GM21381 (cell line): ENCODE data around the gene VAV2.
A peak's percentile ranks its signal among the peaks of the same experiment; 100 is the strongest.

Experiments used
- ATAC-seq: cut with Tn5 transposase; IDR thresholded peaks from one replicate; pipeline ENCODE4 v1.9.1; 2021; ENCODE audit warnings: mild to moderate bottlenecking, moderate library complexity; ENCODE audit not compliant: unreplicated experiment

Gene VAV2, protein sequence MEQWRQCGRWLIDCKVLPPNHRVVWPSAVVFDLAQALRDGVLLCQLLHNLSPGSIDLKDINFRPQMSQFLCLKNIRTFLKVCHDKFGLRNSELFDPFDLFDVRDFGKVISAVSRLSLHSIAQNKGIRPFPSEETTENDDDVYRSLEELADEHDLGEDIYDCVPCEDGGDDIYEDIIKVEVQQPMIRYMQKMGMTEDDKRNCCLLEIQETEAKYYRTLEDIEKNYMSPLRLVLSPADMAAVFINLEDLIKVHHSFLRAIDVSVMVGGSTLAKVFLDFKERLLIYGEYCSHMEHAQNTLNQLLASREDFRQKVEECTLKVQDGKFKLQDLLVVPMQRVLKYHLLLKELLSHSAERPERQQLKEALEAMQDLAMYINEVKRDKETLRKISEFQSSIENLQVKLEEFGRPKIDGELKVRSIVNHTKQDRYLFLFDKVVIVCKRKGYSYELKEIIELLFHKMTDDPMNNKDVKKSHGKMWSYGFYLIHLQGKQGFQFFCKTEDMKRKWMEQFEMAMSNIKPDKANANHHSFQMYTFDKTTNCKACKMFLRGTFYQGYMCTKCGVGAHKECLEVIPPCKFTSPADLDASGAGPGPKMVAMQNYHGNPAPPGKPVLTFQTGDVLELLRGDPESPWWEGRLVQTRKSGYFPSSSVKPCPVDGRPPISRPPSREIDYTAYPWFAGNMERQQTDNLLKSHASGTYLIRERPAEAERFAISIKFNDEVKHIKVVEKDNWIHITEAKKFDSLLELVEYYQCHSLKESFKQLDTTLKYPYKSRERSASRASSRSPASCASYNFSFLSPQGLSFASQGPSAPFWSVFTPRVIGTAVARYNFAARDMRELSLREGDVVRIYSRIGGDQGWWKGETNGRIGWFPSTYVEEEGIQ

DNA sequence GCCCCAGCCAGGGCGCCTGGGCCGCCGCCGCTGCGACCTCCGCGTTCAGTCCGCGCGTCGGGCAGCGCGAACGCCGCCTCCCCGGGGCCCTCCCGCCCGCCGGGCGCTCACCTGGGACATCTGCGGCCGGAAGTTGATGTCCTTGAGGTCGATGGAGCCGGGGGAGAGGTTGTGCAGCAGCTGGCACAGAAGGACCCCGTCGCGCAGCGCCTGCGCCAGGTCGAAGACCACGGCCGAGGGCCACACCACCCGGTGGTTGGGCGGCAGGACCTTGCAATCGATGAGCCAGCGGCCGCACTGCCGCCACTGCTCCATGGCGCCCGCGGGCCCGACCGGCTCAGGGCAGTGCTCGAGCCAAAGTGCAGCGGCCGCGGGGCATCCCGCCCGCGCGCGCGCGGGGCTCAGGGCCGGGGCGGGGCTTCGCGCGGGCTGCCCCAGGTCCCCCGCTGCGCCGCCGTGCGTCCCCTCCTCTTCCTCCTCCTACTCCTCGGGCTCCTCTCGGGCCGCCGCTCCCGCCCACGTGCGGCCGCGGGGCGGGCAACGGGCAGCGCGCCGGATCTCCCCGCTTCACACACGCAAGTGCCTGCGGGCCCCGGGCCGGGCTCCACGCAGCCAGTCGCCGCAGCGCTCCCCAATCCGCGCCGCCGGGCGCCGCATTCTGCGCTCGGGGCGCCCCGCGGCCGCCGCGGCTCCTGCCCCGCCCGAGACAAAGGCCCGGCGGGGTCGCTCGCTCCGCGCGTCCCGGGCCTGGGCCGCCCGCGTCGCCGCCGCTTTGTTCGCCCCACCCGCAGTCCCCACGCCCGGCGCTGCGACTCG, at the start of gene VAV2:
VAV2 (minus strand) TSS at position 361 of the 816 bp plus-strand sequence; CDS start at position 315, 46 bp downstream.
- ATAC-seq: peak; percentile 51

DNA sequence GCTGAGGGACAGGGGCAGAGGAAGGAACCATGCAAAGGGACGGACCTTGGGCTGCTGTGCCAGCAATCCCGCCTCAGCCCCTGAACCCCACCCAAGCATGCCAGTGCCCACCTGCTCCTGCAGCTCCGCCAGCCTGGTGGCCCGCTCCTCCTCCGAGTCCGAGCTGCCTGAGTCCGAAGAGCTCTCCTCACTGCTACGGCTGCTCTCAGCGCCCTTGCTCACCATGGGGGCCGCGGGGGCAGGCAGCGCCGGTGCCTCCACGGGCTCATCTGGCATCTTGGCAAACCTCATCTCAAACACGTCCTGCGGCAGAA, 49.5 kb upstream of the VAV2 start:
- ATAC-seq: no peak

DNA sequence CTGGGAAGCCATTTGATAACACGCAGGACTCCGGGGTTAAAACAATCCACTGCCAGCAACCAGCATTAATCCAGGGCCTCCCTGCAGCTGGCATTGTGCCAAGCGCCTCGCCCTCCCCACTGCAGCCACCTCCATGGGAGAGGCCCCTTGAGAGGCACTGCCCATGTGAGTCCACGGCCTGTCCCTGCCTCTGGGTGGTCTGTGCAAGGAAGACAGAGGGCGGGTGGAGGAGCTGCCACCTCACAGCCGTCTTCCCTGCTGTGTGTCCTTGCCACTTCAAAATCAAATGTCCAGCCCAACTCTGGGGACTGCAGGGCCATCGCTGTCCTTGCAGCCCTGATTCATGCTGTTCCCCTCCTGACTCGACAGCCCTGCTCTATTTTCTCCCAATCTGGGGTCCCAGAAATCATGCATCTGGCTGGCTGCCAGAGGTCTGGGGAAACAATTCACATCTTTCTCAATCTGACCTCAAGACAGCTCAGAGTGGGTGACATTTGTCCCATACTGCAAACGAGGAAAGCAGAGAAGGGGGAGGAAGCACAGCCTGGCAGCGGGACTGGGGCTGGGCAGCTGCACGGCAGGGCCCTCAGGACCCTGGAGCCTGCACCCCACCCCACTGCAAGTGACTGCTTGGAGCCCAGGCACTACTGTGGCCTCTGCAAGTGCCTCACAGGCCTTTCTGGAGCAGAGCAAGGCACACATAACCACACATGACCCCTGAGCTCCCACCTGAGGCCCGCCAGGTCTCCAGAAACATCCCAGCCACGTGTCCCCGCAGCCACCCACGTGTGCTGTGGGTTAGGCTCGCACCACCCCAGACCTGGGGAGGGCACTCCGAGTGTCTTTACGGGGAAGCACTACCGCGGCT, 48.9 kb upstream of the VAV2 start:
- no peak for ATAC-seq

DNA sequence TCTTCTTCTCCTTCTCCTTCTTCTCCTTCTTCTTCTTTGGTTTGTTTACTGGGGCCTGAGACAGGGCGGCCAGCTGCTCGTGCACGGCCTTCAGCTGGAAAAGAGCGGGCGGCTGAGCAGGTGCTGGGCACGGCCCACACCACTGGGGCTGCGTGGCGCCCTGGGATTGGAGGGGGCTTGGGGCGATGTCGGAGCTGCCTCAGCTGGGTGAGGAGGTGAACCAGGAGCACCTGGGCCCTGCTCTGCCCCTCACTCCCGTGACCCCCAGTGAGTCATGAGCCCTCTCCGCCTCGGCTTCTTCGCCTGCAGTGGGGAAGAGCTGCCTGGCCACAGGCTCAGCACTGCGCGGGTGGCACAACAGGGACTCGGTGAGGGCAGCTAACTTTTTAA, 48.0 kb upstream of the VAV2 start:
- no peak for ATAC-seq

DNA sequence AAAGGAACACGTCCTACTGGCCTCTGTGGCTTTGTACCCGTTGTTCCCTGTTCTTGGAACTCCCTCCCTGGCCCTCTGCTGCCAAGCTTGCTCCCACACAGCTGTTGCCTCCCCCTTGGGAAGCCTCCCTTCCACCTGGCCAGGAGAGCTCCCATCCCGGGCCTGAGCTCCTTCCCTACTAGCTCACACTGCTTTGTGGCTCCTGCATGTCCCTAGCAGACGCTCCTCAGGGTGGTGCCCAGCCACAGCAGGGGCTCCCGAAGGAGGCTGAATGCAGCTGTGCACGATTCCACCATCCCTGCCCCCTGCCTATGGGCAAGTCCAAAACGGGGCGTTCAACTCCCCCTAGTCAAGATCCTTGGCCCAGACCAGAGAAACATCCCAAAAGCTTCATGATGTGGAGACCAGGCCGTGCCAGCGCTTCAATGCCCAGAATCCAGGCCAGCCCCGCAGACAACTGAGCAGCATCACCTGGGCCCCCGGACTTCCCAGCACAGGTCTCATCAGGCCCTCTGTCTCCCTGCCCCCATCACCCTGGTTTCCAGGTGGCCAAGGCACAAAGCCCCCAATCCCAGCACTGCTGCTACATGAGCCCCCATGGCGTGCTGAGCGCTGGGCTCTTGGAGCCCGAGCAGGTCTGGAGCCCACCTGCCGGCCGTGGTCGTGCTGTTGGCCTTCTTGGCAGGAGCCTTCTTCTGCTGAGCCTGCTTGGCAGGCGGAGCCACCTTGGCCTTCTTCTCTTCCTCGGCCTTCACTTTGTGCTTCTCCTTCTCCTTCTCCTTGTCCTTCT, 47.5 kb upstream of the VAV2 start:
- ATAC-seq: no peak

DNA sequence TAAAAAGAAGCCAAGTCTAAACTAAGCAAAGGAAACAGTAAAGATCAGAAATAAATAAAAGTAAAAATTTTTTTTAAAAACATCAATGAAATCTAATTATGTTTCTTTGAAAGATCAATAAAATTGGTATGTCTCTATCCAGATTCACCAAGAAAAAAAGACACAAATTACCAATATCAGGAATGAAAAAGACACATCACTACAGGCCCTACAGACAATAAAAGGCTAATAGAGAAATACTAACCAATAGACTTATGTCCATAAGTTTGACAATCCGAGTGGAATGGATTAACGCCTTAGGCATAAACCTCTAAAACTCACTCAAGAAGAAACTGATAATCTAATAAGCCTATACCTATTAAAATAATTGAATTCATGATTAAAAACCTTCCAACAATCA, 45.5 kb upstream of the VAV2 start:
- no peak for ATAC-seq

DNA sequence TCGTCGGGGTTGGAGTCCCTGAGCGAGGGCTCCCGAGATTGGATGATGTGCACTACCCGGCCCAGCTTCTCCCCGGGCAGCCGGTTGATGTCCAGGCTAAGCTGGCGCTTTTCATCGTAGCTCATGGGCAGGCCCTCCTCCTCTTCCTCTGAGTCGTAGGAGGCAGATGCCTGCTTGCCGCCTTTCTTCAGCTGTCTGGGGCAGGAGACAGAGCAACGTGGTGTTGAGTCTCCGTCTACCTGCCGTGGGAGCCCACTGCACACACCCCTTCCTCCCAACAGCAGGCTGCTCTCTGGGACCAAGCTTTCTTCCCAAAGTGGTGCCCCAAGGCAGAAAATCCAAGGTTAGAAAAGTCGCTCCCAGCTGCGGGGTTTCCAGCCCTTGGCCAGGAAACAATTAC, 44.0 kb upstream of the VAV2 start:
- ATAC-seq: no peak

DNA sequence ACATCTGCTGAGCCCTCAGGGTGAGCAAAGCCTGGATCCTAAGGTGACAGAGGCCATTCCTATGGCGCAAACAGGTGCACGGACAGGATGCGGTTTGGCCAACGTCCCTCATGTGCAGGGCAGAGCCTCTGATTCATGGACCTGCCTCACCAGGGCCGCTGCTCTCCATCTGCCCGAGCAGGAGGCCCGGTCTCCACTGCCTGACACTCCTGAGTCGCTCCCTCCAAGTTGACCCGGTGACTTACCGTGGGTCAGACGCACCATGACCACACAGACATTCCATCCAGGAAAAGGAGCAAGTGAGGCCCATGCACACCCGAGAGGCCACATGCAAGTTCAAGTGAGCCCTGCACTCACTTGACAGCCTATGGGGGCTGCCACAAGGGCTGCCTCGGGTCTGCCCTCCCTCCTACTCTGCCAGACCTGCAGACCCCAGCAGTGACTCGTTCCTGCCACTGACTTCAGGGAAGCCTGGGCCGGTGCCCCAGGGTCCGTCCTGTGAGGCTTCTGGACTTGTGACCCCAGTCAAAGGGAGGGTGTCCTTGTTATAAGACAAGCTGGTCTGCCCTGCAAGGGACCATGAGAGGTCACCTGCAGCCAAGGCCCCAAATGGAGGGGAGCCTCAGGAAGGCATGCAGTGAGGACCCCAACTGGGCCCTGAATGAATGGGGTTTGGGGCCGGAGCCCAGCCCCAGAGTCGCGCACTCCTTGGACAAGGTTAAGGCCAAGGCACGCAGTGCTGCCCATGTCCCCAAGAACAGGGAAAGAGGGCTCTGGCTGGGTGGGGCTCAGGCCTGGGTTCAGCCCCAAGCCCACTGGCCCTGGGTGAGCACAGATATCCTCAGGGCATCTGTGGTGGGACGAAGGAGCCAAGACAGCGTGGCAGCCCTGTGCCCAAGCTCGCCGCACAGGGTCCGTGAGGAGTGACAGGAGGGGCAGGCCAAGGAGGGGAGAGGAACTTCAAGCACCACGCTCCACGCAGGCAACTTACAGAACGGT, 43.2 kb upstream of the VAV2 start:
- ATAC-seq: no peak

DNA sequence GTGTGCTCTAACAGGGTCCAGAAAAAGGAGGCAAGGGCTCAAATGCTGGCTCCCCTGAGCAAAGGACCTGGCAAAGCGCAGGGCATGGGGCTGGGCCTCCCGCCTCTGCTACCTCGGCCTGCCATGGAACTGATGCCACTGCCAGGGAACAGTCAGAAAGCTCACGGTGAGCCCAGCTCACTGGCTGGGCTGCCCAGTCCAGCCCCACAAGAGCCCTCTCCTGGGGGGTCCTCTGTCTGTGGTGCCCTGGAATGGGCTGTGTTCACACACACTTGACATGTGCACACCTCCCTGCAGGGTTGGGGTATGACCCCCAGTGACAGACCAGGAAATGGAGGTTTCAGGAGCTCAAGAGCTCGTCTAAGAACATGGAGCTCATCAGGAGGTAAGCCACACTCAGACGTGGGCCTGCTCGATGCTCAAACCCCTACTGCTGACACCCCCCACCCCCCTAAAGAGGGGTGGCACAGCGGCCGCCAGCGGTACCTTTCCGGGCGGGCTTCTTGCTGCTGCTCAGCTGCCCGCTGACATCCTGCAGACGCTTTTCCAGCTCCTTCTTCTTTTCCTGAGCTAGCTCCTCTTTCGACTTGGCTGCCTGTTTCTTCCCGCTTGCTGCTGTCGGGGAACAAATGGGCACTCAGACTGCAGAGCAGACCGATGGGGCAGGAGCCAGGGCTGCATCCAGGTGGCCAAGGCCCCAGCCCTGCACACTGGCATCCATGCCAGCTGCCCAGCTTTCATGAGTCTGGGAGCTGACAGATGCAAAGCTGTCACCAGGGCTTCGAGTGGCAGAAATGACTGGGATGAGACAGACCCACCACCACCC, 42.3 kb upstream of the VAV2 start:
- no peak for ATAC-seq

DNA sequence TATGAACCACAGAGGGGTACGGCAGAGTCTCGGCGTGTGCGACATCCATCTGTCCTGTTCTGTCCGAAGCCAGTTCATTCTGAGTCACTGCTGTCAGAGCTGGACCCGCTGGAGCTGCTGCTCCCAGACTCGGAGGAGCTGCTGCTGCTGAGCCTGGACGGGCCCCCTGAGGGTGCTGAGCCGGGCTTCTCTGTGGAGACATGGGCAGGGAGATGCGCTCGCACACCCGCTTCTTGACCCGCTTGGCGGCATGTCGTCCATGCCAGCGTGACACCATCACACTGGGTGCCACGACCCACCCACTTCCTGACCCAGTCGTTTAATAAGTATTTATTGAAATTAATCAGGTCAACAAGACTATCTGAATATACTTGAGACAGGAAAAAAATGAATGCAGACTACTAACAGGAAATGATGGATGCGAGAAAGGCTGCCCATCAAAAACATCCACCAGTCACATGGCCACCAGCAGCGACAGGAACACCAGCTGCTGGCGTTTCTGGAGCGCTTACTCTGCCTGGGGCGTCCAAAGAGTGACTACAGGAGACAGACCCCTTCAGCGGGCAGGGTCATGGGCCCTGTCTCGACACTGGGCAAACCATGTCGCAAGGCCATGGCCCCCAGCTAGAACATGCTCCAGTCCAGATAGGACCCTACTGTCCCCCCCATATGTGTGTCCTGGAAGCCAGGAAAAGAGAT, 41.5 kb upstream of the VAV2 start:
- no peak for ATAC-seq

DNA sequence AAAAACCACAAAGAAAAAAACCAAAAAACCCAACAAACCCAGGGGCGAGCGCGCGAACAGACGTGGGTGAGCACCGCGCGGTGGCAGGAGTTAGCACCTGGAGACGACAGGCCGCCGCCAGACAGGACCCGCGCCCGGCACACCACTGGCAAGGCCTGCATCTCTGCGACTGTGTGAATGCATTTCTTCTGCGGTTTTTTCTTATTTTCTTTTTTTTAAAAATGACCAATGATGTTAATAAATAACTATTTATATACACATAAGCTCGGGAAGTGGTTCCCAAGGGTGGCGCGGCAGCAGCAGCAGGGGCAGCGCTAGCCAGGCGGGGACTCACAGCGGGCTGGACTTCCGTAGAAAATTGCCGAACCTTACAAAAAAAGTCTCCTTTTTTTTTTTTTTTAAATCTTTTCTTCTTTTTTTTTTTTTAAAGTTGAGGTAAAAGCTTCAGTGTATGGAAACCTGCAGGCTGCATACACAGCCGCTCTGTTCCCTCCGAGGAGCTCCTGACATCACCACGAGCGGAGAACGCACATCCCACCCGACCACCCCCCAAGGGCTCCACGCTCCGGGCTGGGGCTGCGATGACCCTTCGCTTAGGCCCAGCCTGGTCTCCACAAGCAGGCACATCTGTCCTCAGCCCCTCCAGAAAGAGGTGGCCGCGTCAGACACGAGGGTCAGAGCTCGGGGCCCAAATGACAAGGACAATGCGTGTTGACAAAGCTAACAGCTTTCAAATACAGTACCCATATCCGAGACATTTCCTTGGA, 40.5 kb upstream of the VAV2 start:
- no peak for ATAC-seq

DNA sequence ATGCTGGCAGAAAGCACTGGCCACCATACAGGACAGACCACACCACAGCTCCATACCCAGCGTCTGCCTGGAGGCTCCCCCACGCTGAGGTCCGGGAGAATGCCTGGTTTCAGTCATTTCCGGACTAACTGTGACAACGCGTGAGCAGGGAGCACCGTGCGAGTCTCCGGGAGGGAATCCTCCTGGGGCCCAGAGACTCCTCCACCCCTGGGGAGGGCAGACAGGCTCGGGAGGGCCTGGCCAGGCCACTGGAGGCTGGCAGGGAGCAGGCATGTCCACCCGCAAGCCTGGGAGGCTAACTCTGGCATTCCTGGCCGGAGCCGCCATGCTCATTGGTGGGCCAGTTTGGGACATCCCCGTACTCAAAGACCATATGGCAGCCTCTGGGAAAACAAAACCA, 39.7 kb upstream of the VAV2 start:
- no peak for ATAC-seq

DNA sequence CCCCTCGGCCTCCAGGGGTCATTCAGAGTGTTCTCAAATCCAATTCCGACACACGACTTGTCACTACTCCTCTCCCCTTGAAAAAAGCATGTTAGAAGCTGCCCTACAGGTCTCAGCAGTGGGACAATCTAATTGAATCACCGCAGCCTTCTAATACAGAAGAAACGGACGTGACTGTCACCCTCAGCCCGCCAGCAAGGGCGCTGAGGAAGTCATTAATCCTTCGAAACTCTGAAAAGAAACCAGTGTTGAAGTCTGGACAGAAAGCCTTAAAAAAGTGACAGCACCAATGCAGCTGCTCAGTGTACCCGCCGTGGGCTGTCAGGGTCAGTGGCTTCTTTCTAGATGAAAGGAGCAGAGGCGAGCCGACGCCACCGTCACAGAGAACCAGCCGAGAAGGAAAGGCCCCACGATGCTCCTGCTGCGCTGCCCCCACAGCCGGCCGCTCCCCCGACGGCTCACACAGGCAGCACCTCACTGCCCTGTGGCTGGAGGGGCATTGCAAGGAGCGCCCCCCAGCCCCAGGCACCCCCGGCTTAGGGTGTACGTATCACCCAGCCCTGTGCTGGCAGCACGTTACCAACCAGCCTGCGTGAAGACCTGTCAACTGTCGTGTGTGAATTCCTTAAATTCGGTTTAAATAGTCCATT, 38.8 kb upstream of the VAV2 start:
- ATAC-seq: no peak

DNA sequence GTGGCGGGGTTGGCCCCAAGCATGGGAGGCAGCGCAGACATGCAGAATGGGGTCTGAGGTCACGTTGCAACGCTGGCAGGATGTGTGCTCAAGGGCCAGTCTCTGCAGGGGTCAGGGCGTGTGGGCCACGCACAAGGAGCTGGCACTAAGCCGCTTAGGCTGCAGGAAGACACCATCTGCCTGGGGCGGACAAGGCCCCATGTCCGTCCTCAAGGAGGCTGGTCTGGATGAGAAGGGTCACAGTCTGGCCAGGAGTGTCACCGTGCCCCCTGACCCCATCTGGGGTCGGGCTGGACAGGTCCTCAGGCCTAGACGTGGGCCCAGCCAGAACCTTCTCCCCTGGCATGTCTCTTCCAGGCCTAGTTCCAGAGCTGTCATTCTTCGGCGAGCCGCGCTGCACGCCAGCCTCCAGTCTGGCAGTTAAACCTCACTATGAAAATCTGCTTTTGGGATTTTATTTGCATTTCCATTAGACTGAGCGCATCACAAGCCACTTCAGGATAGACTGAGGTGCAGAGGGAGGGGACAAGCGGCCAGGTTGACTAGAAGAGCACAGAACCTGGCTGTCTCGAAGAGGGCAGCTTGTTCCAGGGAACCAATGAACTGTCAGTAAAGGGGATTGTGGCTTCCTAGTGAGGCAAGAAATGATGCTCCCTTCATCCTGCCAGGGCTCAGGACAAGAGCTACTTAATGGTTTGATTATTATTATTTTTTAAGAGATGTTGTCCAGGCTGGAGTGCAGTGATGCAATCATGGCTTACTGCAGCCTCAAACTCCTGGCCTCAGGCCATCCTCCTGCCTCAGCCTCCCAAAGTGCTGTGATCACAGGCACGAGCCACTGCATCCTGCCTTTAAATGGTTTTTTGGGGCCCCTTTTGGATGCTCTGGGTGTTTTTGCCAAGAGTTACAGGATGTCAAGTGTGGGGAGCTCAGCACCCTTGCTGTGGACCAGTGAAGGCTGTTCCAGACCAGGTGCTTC, 37.4 kb upstream of the VAV2 start:
- ATAC-seq: no peak
